ENCODE results near the gene CCDC170. TPM values are rescaled to one million over a fixed set of nuclear protein-coding genes. Genes with fewer than 3 reads are reported as not detected.

CCDC170 gene
- total RNA-seq, 6 experiments from 2014 or later, result 0.09 to 0.43 (median 0.30) TPM

- H3K27me3 Mint-ChIP-seq (ENCODE audit: insufficient read depth), result peaks cover 6% of the 10 kb centered on the region
- TF ChIP-seq CTCF (IDR thresholded peaks at IDR 0.05), result no peak
- peak; percentile 5 for DNase-seq
- peak overlapping the region; percentile 86 for H3K4me3 Mint-ChIP-seq
- peaks cover 21% of the 10 kb centered on the region for H3K4me1 Mint-ChIP-seq (ENCODE audit: low read depth)
- no peaks in the 10 kb centered on the region for H3K9me3 Mint-ChIP-seq
- peak overlapping the region; percentile 69 for H3K27ac Mint-ChIP-seq
- H3K36me3 Mint-ChIP-seq (ENCODE audit: low read depth), result no peaks in the 10 kb centered on the region
Measured at GRCh38 chr6:151494235-151494935, 568 bp downstream of the CCDC170 start.

- H3K27me3 Mint-ChIP-seq (ENCODE audit: insufficient read depth), result peaks cover 6% of the 10 kb centered on the region
- peaks cover 21% of the 10 kb centered on the region for H3K4me1 Mint-ChIP-seq (ENCODE audit: low read depth)
- no peak for DNase-seq
- H3K4me3 Mint-ChIP-seq, result peak overlapping the region; percentile 86
- no peaks in the 10 kb centered on the region for H3K9me3 Mint-ChIP-seq
- no peak for TF ChIP-seq CTCF (IDR thresholded peaks at IDR 0.05)
- no peaks in the 10 kb centered on the region for H3K36me3 Mint-ChIP-seq (ENCODE audit: low read depth)
- H3K27ac Mint-ChIP-seq, result peak overlapping the region; percentile 69
Measured at GRCh38 chr6:151494936-151495320, 1.1 kb downstream of the CCDC170 start.

- H3K4me3 Mint-ChIP-seq, result peak overlapping the region; percentile 32; the same call in 1 of the 2 replicates
- no peaks in the 10 kb centered on the region for H3K9me3 Mint-ChIP-seq
Measured at GRCh38 chr6:151495380-151495779, 1.6 kb downstream of the CCDC170 start.

GRCh38 chr6:151497905-151498304, 4.1 kb downstream of the CCDC170 start:
- Mint-ChIP-seq H3K36me3 (ENCODE audit: low read depth) (no peaks in the 10 kb centered on the region), H3K27ac (no peak overlapping the region), H3K4me1 (ENCODE audit: low read depth) (peaks cover 34% of the 10 kb centered on the region), H3K27me3 (ENCODE audit: insufficient read depth) (peaks cover 6% of the 10 kb centered on the region), H3K9me3 (no peaks in the 10 kb centered on the region), H3K4me3 (no peak overlapping the region)
- no peak for DNase-seq
- TF ChIP-seq CTCF (IDR thresholded peaks at IDR 0.05), result no peak

More at GRCh38 chr6:151495380-151495779, 1.6 kb downstream of the CCDC170 start:
- TF ChIP-seq CTCF (IDR thresholded peaks at IDR 0.05), result no peak
- H3K27ac Mint-ChIP-seq, result no peak overlapping the region
- no peaks in the 10 kb centered on the region for H3K36me3 Mint-ChIP-seq (ENCODE audit: low read depth)
- H3K27me3 Mint-ChIP-seq (ENCODE audit: insufficient read depth), result peaks cover 6% of the 10 kb centered on the region
- H3K4me1 Mint-ChIP-seq (ENCODE audit: low read depth), result peaks cover 21% of the 10 kb centered on the region
- DNase-seq, result no peak

- no peak overlapping the region for H3K4me3 Mint-ChIP-seq
- H3K36me3 Mint-ChIP-seq (ENCODE audit: low read depth), result no peaks in the 10 kb centered on the region
- DNase-seq, result no peak
- TF ChIP-seq CTCF (IDR thresholded peaks at IDR 0.05), result no peak
- H3K4me1 Mint-ChIP-seq (ENCODE audit: low read depth), result peaks cover 30% of the 10 kb centered on the region
- peaks cover 6% of the 10 kb centered on the region for H3K27me3 Mint-ChIP-seq (ENCODE audit: insufficient read depth)
- no peaks in the 10 kb centered on the region for H3K9me3 Mint-ChIP-seq
- H3K27ac Mint-ChIP-seq, result no peak overlapping the region
Measured at GRCh38 chr6:151498327-151498726, 4.5 kb downstream of the CCDC170 start.
